WI38 (cell line): ENCODE results near the gene GABRD.

Source experiments
- H3K4me3 ChIP-seq: 2 replicates; pipeline ENCODE4 v1.5.1; 2011; ENCODE audit warnings: low read depth, mild to moderate bottlenecking, control low read depth, low read length
- CTCF ChIP-seq: IDR thresholded peaks from 2 replicates; pipeline ENCODE4 v1.5.1; 2012; ENCODE audit warnings: low read depth, mild to moderate bottlenecking, control low read depth, low read length

The GABRD gene

GRCh38 chr1:2060072-2060471 lies 40.9 kb downstream of the GABRD start:
- H3K4me3 ChIP-seq = no peak overlapping the region
- no peak for TF ChIP-seq CTCF

- no peak overlapping the region for H3K4me3 ChIP-seq
These were observed 41.4 kb downstream of the GABRD start for GRCh38 chr1:2060535-2060934.

GRCh38 chr1:2061065-2061778 lies 42.1 kb downstream of the GABRD start:
- no peak overlapping the region for H3K4me3 ChIP-seq
- TF ChIP-seq CTCF = no peak

More at GRCh38 chr1:2060535-2060934, 41.4 kb downstream of the GABRD start:
- no peak for TF ChIP-seq CTCF

GRCh38 chr1:2065699-2066098 lies 46.6 kb downstream of the GABRD start:
- no peak for TF ChIP-seq CTCF
- H3K4me3 ChIP-seq = no peak overlapping the region

GRCh38 chr1:2067393-2067792 lies 48.2 kb downstream of the GABRD start:
- no peak for TF ChIP-seq CTCF
- no peak overlapping the region for H3K4me3 ChIP-seq

GRCh38 chr1:2067981-2068380 lies 48.8 kb downstream of the GABRD start:
- no peak for TF ChIP-seq CTCF
- no peak overlapping the region for H3K4me3 ChIP-seq

- TF ChIP-seq CTCF = no peak
- H3K4me3 ChIP-seq = no peak overlapping the region
These were observed 49.8 kb downstream of the GABRD start for GRCh38 chr1:2068951-2069350.
